HG03460 (cell line): ENCODE measurements around the gene LMBR1.

Experiments used
- ATAC-seq: cut with Tn5 transposase; IDR thresholded peaks from one replicate; pipeline ENCODE4 v1.9.1; 2021; ENCODE audit not compliant: unreplicated experiment

LMBR1 gene

DNA sequence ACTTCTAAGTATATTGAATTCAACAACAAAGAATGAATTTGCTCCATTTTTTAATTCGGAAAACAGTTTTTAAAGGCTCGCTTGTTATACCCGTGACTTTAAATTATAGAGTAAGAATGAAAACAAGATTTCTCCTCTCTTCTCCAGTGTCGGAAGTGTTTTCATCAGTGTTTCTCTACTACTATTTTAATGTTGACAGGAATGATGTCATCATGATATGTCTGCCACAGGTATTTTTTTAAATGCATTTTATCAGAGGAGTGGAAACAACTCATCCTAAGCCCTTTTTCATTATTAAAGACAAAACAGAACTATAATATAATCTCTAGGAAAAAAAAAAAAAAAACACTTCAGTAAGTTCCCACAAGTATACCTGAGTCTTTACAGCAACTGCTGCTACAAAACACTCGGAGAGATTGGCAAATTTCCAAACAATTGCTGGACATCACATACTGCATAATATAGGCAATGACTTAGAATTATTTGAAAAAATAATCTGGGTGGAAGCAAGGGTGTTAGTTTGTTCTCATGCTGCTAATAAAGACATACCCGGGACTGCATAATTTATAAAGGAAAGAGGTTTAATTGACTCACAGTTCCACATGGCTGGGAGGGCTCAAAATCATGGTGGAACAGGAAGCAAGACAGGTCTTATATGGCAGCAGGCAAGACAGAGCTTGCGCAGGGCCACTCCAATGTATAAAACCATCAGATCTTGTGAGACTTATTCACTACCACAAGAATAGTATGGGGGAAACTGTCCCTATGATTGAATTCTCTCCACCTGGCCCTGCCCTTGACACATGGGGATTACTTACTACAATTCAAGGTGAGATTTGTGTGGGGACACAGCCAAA is 257.2 kb downstream of the LMBR1 start:
- no peak for ATAC-seq

DNA sequence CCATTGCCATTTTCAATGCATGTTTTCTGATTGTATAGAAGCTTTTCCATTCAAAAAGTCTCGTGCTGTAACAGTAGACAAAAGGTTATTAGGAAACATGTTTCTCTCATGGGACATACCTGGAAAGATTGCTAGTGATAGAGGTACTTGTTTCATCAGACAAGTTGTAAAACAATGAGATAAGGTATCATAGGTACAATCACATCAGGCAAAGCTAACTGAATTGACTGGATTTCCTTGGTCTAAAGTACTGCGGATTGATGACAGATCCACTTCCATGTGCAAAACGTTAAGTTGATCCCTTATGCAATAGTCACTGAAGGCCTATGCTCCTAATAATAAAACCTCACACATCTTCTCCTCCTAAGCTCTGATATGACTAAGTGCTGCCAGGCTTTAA is 258.9 kb downstream of the LMBR1 start:
- no peak for ATAC-seq

DNA sequence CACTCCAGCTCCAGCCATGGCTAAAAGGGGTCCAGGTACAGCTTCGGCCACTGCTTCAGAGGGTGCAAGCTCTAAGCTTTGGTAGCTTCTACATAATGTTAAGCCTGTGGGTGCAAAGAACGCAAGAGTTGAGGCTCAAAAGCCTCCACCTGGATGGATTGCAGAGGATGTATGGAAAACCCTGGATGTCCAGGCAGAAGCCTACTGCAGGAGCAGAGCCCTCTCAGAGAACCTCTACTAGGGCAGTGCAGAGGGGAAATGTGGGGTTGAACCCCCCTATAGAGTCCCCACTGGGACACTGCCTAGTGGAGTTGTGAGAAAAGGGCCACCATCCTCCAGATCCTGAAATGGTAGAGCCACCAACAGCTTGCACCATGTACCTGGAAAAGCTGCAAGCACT is 263.1 kb downstream of the LMBR1 start:
- no peak for ATAC-seq

DNA sequence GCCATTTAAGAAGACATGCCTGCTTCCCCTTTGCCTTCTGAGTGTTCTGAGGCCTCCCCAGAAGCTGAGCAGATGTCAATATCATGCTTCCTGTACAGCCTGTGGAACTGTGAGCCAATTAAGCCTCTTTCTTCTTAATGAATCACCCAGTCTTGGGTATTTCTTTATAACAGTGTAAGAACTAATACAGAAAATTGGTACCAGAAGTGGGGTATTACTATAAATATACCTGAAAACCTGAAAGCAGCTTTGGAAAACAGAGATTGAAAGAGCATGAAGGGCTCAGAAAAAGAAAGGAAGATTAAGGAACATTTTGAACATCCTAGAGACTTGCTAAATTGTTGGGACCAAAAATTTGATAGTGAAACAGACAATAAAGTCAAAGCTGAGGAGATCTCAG is 264.4 kb downstream of the LMBR1 start:
- no peak for ATAC-seq
